Retinal pigment epithelial cell (primary cell): ENCODE results near the gene ANKRD42.
A peak's percentile ranks its signal among the peaks of the same experiment; 100 is the strongest.

ENCODE experiments used
- DNase-seq: peaks from one replicate; pipeline ENCODE4 v3.0.0-alpha.2; 2010; ENCODE audit warnings: low read depth
- H3K4me3 ChIP-seq: 2 replicates; pipeline ENCODE4 v1.5.1; 2011; ENCODE audit warnings: mild to moderate bottlenecking, low read length, control low read depth, moderate library complexity
- TF ChIP-seq, protein P1 (sequence below): conservative IDR thresholded peaks from 2 replicates; pipeline ENCODE4 v1.5.1; 2011; ENCODE audit warnings: low read depth, low read length, control low read depth, inconsistent platforms

ANKRD42 gene

DNA sequence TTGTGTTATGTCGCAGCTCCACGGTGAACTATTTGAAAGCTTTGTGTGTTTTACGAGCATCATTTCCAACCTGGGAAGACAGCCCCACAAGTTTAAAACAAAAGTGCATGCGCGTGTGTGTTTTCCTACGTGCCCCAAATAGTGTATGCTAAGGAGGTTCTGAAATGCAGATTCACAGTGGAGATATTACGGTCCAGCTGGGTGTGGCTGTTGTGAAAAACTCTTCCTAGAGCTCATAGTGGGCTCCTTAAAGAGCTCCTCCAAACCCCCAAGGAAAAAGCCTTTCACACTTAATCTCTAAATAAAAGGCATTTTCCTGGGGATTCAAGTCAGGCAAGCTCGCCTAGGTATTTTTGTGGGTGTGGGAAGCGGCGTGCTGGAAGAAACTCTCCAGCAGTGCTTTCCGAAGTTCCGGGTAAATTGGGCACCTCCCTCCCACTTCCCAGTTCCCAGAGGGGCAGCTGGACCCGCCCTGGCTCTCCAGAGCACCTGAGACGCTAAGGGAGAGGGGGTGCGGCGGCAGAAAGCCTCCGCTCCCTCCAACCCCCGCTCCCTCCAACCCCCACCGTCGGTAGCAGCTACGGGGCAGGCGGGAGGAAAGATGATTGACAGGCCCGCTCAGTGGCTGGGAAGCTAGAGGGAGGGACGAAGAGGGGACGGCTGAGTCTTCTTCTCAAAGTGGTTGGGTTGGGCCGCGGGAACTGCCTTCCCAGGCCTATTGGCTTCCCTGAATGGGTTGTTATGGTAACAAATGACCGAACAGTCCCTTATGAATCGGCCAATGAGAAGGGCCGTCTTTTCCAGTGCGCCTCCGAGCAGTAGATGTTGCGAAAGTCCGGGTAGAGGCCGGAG is 37.1 kb upstream of the ANKRD42 start:
- H3K4me3 ChIP-seq: peak overlapping the region; percentile 76
- TF ChIP-seq, protein P1, sequence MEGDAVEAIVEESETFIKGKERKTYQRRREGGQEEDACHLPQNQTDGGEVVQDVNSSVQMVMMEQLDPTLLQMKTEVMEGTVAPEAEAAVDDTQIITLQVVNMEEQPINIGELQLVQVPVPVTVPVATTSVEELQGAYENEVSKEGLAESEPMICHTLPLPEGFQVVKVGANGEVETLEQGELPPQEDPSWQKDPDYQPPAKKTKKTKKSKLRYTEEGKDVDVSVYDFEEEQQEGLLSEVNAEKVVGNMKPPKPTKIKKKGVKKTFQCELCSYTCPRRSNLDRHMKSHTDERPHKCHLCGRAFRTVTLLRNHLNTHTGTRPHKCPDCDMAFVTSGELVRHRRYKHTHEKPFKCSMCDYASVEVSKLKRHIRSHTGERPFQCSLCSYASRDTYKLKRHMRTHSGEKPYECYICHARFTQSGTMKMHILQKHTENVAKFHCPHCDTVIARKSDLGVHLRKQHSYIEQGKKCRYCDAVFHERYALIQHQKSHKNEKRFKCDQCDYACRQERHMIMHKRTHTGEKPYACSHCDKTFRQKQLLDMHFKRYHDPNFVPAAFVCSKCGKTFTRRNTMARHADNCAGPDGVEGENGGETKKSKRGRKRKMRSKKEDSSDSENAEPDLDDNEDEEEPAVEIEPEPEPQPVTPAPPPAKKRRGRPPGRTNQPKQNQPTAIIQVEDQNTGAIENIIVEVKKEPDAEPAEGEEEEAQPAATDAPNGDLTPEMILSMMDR: no peak

DNA sequence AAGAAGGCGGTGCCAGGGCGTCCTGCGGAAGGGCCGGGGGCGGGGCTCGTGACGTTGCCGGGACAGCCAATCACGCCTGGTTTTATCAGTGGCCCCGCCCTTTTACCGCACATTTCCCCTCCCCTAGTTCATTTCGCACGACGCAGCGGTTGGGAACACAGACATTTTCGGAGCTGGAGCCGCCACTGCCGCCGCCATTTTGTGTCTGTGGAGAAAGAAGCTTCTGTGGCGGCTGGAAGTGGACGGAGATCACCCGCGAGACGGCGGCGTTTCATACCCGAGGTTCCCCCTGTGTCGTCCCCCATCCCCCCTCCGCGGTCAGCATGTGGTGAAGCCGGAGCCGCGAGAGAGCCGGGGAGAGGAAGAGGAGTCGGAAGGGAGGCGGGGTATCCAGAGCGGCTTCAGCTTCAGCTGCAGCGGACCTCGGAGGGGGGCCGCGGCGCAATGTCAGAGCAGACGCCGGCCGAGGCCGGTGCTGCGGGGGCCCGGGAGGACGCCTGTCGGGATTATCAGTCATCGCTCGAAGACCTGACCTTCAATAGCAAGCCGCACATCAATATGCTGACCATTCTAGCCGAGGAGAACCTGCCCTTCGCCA is 36.4 kb upstream of the ANKRD42 start, which contains the start of gene PCF11:
Gene PCF11, plus strand, starts transcription at position 136 of the 598 bp plus-strand sequence. Its CDS starts 309 bp downstream, at position 445.
- H3K4me3 ChIP-seq: peak within 1 kb of the TSS; percentile 88
- no peak for DNase-seq

More for the DNA sequence above, 37.1 kb upstream of the ANKRD42 start:
- peak; percentile 100 for DNase-seq

DNA sequence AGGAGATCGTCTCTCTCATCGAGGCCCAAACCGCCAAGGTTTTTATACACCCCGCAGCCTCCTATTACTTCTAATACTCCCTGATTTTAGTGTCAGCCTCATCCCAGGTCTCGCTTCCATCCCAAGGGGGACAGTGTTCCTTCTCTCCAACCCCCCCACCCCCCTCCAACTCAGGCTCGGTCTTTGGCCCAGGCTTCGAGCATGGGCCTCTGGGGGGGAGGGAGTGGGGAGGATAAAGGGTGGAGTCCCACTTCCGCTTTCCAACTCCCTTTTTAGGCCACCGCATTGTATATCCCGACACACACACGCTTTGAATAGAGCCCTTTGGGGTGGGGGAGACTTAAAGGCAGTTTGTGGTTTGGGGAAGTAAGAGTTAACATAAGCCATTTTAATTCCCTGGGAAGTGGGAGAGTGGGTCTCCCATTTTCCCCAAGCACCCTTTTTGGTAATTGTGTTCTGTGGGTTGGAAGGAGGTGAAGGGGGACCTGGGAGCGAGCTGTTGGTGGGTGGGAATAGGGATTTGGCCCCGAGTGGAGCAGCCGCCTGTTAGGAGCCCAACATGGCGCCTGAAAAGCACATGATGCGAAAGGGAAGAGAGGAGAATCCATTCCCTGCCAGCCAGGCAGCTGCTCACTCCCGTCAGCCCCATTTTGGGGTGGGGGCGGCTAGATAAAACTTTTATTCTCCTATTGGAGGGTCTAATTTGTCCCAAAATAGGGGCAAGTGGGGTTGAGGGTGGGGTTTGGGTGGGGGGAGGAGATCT is 35.7 kb upstream of the ANKRD42 start:
- TF ChIP-seq, protein P1: no peak
- DNase-seq: no peak
- peak overlapping the region; percentile 88 for H3K4me3 ChIP-seq

More for the DNA sequence above, 36.4 kb upstream of the ANKRD42 start, which contains the start of gene PCF11:
- TF ChIP-seq, protein P1: no peak

DNA sequence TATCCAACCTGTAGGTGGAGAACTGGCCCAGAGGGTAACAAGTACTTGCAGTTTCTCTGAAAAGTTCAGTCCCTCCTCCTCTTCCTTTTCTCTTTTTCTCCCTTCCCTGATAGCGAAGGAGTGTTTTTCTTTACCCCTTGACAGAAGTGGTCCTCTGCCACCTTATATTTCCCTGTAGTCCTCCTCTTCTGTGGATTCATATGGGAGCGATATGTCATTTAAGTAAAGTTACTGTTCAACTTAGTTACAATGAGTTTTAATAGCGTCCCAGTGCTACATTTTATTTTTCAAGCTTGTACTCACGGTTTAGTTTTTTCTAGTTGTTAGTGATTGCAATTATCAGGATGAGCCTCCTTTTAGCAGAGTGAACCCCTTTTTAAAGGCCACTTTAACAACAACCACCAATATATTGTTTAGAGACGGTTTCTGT is 35.1 kb upstream of the ANKRD42 start:
- DNase-seq: no peak
- TF ChIP-seq, protein P1: no peak
- peak overlapping the region; percentile 88 for H3K4me3 ChIP-seq

DNA sequence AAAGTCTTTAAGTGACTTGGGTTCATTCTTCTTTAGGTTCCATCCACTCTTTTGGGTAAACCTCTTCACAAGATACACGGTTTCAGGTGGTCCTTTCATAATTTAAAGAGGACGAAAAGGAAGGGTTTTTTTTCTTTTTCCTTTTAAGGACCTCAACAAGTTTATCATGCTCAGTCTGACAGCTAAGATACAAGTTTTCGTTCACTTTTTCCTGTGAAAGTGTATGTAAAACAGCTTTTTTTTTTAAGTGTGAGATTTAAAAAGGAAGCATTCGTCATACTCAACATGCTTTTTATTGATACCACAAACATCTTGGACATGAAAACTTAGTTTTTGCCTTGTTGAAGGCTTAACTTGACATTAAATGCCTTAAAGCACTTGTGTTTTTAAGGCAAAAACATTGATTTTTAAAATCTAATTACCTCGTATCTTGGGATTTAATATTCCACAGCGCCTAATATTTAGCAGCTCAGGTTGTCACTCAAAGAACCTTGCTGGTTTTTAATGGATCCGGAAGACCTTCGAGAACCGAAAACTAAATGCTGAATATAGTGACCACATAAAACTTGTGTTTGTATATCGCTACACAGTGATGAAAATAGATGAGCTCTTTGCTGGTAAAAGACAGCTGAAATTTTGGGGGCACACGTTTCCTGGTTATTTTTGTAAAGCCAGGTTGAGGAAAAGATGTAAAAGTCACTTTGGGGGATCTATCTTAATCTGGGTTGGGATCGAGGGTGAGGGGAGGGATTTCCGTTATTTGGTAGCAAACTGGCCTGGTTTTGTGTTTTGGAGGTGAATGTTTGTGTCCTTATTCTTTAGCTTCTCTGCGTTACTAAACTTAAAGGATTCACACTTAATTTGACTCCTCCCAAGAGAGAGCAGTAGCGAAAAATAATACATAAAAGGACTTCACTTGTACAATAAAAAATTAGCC is 34.3 kb upstream of the ANKRD42 start:
- TF ChIP-seq, protein P1: no peak
- DNase-seq: no peak

More for the DNA sequence above, 34.3 kb upstream of the ANKRD42 start:
- peak overlapping the region; percentile 88 for H3K4me3 ChIP-seq
